OCI-LY3 (cell line): ENCODE measurements around the gene CHST2.
A peak's percentile ranks its signal among the peaks of the same experiment; 100 is the strongest.

Source experiments
- CTCF ChIP-seq: fragments of 200-600, 300-600 bp; sonication (generic); IDR thresholded peaks from 2 replicates; pipeline ENCODE4 v1.5.1; 2014; ENCODE audit warnings: antibody characterized with exemption, low read length, low read depth
- EZH2phosphoT487 ChIP-seq: fragments of 200-600 bp; shearing (Covaris generic); IDR thresholded peaks from 2 replicates; pipeline ENCODE4 v1.6.1; 2018; ENCODE audit warnings: antibody characterized with exemption, mixed run types, low read depth

GRCh38 chr3:143121241-143122088 is 1.9 kb downstream of the CHST2 start:
- TF ChIP-seq CTCF (peak; percentile 22; the same call in 1 of the 2 replicates), EZH2phosphoT487 (no peak)
